WERI-Rb-1 (cell line): Measurements from ENCODE around the gene RABGEF1.

Source experiments
- DNase-seq: peaks from one replicate; pipeline ENCODE4 v3.0.0-alpha.2; 2020
- H3K27ac ChIP-seq: fragments of 250-450 bp; sonication (Bioruptor Pico); 2 replicates; pipeline ENCODE4 v1.5.1; 2020; ENCODE audit warnings: mild to moderate bottlenecking, moderate library complexity
- H3K27me3 ChIP-seq: fragments of 250-450 bp; sonication (Bioruptor Pico); 2 replicates; pipeline ENCODE4 v1.5.1; 2021; ENCODE audit warnings: mild to moderate bottlenecking, low read depth, moderate library complexity; ENCODE audit not compliant: insufficient read depth, severe bottlenecking
- H3K36me3 ChIP-seq: fragments of 250-450 bp; sonication (Bioruptor Pico); 2 replicates; pipeline ENCODE4 v1.5.1; 2020; ENCODE audit warnings: mild to moderate bottlenecking, moderate library complexity
- H3K4me3 ChIP-seq: 2 replicates; pipeline ENCODE4 v1.5.1; 2011; ENCODE audit warnings: low read depth, mild to moderate bottlenecking, control low read depth, low read length
- H3K9me3 ChIP-seq: fragments of 250-450 bp; sonication (Bioruptor Pico); 2 replicates; pipeline ENCODE4 v1.5.1; 2021; ENCODE audit warnings: mild to moderate bottlenecking, moderate library complexity; ENCODE audit not compliant: severe bottlenecking
- TF ChIP-seq, protein P1 (sequence below): IDR thresholded peaks from 2 replicates; pipeline ENCODE4 v1.5.1; 2011; ENCODE audit warnings: low read depth, mild to moderate bottlenecking, control low read depth, inconsistent platforms, low read length

Gene RABGEF1

DNA sequence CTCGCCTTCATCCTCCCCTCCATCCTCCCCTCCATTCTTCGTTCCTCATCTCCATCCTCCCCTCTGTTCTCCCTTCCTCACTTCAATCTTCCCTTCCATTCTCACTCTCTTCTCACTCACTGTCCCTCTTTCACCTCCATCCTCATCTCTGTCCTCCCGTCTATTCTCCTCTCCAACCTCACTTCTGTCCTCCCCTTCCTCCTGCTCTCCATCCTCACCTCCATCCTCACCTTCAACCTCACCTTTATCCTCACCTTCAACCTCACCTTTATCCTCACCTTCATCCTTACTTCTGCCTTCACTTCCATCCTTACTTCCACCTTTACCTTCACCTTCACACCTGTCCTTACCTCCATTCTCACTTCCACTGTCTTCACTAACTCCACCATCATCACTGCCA, 11.3 kb upstream of the RABGEF1 start:
- Histone ChIP-seq H3K36me3 (no peaks in the 10 kb centered on the region), H3K9me3 (no peaks in the 10 kb centered on the region), H3K4me3 (no peak overlapping the region), H3K27me3 (no peaks in the 10 kb centered on the region), H3K27ac (no peak overlapping the region)
- no peak for DNase-seq
- TF ChIP-seq, protein P1, sequence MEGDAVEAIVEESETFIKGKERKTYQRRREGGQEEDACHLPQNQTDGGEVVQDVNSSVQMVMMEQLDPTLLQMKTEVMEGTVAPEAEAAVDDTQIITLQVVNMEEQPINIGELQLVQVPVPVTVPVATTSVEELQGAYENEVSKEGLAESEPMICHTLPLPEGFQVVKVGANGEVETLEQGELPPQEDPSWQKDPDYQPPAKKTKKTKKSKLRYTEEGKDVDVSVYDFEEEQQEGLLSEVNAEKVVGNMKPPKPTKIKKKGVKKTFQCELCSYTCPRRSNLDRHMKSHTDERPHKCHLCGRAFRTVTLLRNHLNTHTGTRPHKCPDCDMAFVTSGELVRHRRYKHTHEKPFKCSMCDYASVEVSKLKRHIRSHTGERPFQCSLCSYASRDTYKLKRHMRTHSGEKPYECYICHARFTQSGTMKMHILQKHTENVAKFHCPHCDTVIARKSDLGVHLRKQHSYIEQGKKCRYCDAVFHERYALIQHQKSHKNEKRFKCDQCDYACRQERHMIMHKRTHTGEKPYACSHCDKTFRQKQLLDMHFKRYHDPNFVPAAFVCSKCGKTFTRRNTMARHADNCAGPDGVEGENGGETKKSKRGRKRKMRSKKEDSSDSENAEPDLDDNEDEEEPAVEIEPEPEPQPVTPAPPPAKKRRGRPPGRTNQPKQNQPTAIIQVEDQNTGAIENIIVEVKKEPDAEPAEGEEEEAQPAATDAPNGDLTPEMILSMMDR = no peak

DNA sequence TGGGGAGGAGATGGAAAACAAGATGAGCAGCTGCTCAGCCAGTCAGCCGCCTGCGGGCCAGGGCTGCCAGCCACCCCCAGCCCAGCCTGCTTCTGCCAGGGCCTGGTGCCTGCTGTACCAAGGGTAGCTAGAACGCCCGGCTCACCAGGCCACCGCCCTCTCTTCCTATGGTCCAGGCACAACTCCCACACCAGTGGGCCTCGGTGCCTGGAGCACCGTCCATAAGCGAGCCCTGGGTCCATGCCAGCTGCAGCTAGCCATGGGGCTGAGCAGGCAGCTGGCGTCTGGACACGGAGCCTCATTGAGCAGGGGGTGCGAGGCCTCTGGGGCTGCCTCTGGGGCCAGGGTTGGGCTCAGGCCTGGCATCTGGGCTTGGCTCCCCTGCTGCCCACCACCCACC, 8.5 kb upstream of the RABGEF1 start:
- no peaks in the 10 kb centered on the region for H3K27me3 ChIP-seq
- DNase-seq = no peak
- H3K9me3 ChIP-seq = peaks cover 3% of the 10 kb centered on the region
- no peaks in the 10 kb centered on the region; the same call in 1 of the 2 replicates for H3K36me3 ChIP-seq
- no peak overlapping the region for H3K27ac ChIP-seq
- H3K4me3 ChIP-seq = no peak overlapping the region
- TF ChIP-seq, protein P1 = no peak

DNA sequence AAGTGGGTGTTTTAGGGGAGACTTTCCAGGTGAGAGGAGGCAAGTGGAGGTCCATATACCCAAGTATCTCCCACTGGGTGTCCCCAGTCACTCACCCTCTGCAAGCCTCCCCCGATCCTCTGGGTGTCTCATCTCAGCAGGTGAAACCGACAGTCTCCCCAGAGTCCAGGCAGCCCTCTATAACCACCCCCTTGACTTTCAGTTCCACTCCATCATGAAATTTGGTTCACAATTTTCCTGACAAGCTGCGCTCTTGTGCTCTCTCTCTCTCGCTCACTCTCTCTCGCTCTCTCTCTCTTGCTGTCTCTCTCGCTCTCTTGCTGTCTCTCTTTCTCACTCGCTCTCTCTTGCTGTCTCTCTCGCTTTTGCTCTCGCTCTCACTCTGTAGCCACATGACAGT, 8.1 kb upstream of the RABGEF1 start:
- Histone ChIP-seq H3K36me3 (no peaks in the 10 kb centered on the region; the same call in 1 of the 2 replicates), H3K27ac (no peak overlapping the region), H3K4me3 (no peak overlapping the region), H3K9me3 (peaks cover 3% of the 10 kb centered on the region), H3K27me3 (no peaks in the 10 kb centered on the region)
- DNase-seq = no peak
- TF ChIP-seq, protein P1 = no peak

DNA sequence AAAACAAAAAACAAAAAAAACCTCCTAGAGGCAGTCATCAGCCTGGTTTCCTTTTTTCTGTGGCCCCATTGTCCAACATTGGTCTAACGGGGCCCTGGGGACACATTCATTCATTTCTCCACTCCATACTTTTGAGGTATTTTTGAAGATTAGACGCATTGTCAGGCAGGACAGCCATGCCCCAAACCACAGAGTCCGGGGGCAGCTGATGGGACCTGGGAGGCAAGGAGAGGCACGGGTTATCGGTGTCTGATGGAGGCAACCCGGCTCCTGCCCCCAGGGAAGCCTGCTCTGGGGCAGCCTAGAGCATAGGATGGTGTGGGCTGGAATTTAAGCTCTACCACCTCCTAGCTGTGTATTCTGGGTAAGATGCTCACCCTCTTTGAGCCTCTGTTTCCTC, 6.5 kb upstream of the RABGEF1 start:
- peaks cover 3% of the 10 kb centered on the region for H3K9me3 ChIP-seq
- H3K36me3 ChIP-seq = peaks cover 2% of the 10 kb centered on the region; the same call in 1 of the 2 replicates
- TF ChIP-seq, protein P1 = no peak
- H3K4me3 ChIP-seq = no peak overlapping the region
- DNase-seq = no peak
- H3K27ac ChIP-seq = no peak overlapping the region
- H3K27me3 ChIP-seq = no peaks in the 10 kb centered on the region

DNA sequence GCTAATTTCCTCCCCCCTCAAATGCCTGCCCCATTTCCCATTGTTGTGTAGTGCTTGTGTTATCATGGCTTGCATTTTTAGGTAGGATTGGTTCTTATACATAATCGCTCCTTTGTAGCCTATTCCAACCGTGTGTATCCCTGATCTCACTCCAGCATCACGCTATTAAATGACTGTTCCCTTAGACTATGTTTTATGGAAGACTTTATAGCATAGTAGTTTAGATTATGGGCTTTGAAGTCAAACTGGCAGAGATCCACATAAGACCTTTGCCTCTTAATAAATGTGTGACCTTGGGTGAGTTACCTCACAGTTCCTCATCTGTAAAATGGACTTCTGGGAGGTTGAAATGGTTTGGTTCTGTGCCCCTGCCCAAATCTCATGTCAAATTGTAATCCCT, 5.4 kb upstream of the RABGEF1 start:
- Histone ChIP-seq H3K27ac (no peak overlapping the region), H3K4me3 (no peak overlapping the region), H3K27me3 (no peaks in the 10 kb centered on the region), H3K36me3 (peaks cover 2% of the 10 kb centered on the region; the same call in 1 of the 2 replicates), H3K9me3 (peaks cover 3% of the 10 kb centered on the region)
- DNase-seq = no peak
- TF ChIP-seq, protein P1 = no peak

GRCh38 chr7:66735850-66736249, 4.7 kb upstream of the RABGEF1 start:
- TF ChIP-seq, protein P1 = no peak
- no peak for DNase-seq
- Histone ChIP-seq H3K27me3 (no peaks in the 10 kb centered on the region), H3K4me3 (no peak overlapping the region), H3K27ac (no peak overlapping the region), H3K36me3 (peaks cover 2% of the 10 kb centered on the region; the same call in 1 of the 2 replicates), H3K9me3 (peaks cover 3% of the 10 kb centered on the region)
